Epithelial cell of esophagus (primary cell): ENCODE results near the gene MYO7B.

ENCODE experiments used
- DNase-seq: peaks from one replicate; pipeline ENCODE4 v3.0.0; 2010; ENCODE audit warnings: low read depth
- H3K4me3 ChIP-seq: 2 replicates; pipeline ENCODE4 v1.5.1; 2011; ENCODE audit warnings: mild to moderate bottlenecking, low read length, control low read depth
- CTCF ChIP-seq: IDR thresholded peaks from 2 replicates; pipeline ENCODE4 v1.5.1; 2011; ENCODE audit warnings: low read depth, mild to moderate bottlenecking, low read length, control low read depth, inconsistent platforms; ENCODE audit not compliant: insufficient read depth; ENCODE audit errors: missing control alignments

MYO7B gene

DNA sequence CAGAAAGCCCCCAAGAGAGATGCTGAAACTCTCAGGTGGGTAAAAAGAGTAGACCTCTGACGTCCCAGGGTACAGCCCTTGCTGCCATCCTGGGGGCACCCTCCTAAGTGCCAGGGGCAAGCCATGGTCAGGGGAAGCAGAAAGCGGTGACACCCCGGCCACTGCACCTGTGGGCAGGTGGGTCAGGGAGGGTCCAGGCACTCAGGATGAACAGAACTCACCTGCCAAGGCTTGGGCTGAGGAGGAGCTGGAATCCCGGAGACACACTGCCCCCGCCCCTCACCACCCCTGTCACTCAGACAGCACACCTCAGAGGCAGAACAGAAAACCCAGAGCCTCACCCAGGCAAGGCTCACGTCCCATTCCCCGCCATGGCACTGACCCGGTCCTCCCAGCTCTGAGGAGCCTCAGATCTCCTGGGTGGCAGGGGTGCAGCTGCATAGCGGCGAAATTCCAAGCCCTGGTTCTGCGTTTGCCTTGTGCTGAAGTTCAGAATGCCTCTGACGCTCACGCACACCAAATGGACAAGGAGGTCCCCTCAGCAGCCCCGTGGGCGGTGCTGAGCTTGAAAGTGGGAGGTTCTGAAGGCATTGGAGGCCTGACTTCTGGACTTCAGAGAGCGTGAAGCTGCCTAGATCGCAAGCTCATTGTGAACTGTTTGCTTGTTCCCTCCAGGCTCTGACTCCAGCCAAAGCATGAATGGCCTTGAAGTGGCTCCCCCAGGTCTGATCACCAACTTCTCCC lies 114.7 kb downstream of the MYO7B start:
- no peak for DNase-seq
- H3K4me3 ChIP-seq = no peak overlapping the region
- no peak for TF ChIP-seq CTCF

DNA sequence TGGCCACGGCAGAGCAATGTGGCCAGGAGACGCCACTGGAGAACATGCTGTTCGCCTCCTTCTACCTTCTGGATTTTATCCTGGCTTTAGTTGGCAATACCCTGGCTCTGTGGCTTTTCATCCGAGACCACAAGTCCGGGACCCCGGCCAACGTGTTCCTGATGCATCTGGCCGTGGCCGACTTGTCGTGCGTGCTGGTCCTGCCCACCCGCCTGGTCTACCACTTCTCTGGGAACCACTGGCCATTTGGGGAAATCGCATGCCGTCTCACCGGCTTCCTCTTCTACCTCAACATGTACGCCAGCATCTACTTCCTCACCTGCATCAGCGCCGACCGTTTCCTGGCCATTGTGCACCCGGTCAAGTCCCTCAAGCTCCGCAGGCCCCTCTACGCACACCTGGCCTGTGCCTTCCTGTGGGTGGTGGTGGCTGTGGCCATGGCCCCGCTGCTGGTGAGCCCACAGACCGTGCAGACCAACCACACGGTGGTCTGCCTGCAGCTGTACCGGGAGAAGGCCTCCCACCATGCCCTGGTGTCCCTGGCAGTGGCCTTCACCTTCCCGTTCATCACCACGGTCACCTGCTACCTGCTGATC lies 115.4 kb downstream of the MYO7B start:
- no peak for TF ChIP-seq CTCF
- no peak for DNase-seq
- H3K4me3 ChIP-seq = no peak overlapping the region

- no peak for TF ChIP-seq CTCF
- no peak overlapping the region for H3K4me3 ChIP-seq
- DNase-seq = no peak
These were observed 115.9 kb downstream of the MYO7B start for GRCh38 chr2:127651381-127651809.

DNA sequence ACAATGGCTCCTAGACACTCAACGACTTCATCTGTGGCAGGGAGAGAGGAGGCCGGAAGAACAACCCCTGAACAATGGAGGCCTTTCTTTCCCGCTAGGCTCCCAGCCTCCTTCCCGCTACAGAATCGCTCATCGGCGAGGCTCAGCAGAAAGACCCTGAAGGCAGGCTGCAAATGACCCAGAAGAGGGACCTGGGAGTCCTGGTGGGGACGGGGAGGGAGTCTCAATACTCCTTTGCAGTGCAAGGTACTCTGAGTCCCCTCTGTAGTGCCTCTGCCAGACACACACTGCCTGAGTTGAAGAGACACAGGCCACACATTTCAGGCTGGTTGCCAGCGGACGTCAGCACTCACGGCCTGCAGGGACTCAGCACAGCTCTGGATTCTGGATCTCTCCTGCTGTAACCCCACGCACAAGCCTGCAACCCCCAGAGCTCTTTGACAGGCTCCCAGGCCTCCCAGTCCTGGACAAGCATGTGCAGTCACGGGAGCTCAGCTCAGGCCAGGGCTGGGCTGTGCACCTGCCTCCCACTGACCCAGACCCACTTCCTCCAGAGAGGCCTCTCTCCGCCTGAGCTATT lies 116.6 kb downstream of the MYO7B start:
- H3K4me3 ChIP-seq = no peak overlapping the region
- no peak for TF ChIP-seq CTCF
- DNase-seq = no peak

DNA sequence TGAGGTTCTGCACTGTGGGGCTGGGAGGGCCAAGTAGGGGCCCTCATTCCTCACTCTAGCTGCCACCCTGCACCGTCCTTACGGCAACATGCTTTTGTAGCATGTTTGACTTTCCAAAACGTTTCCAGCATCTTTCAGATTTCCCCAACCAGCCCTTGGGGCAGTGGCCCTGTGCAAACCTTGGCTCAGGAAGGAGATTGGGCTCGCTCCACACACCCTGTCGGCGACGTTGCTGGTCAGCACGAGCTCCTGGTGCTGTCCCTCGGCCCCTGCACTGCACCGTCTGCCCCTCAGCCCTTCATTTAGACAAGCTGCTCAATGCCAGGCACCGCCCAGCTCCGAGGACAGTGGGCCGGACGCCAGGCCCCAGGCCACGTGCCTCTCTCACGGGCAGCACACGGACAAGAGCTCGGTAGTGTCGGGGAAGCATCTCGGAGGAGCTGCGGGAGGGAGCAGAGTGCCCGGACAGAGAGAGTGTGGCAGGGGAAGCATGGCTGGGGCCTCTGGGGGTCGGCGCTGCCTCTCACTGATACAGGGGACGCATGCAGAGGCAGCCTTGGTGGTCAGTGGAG lies 117.4 kb downstream of the MYO7B start:
- H3K4me3 ChIP-seq = no peak overlapping the region
- no peak for DNase-seq
- no peak for TF ChIP-seq CTCF

- H3K4me3 ChIP-seq = no peak overlapping the region
- no peak for DNase-seq
- TF ChIP-seq CTCF = no peak
These were observed 118.1 kb downstream of the MYO7B start for GRCh38 chr2:127653421-127654083.
